Measurements from ENCODE around the gene CERS4.
"Not testable (repeated sequence)": the region's sequence is repeated elsewhere in the genome, so short reads cannot be mapped to it uniquely, and the experiment has no call there.

DNA sequence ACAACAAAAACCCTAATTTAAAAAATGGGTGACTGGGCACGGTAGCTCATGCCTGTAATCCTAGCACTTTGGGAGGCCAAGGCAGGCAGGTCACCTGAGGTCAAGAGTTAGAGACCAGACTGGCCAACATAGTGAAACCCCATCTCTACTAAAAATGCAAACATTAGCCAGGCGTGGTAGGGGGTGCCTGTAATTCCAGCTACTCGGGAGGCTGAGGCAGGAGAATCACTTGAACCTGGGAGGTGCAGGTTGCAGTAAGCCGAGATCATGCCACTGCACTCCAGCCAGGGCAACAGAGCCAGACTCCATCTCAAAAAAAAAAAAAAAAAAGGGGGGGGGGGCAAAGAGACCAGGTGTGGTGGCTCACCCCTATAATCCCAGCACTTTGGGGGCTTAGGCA lies 55.1 kb downstream of the CERS4 start:
- TF ChIP-seq, protein P1, sequence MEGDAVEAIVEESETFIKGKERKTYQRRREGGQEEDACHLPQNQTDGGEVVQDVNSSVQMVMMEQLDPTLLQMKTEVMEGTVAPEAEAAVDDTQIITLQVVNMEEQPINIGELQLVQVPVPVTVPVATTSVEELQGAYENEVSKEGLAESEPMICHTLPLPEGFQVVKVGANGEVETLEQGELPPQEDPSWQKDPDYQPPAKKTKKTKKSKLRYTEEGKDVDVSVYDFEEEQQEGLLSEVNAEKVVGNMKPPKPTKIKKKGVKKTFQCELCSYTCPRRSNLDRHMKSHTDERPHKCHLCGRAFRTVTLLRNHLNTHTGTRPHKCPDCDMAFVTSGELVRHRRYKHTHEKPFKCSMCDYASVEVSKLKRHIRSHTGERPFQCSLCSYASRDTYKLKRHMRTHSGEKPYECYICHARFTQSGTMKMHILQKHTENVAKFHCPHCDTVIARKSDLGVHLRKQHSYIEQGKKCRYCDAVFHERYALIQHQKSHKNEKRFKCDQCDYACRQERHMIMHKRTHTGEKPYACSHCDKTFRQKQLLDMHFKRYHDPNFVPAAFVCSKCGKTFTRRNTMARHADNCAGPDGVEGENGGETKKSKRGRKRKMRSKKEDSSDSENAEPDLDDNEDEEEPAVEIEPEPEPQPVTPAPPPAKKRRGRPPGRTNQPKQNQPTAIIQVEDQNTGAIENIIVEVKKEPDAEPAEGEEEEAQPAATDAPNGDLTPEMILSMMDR (IDR thresholded peaks at IDR 0.05), result not testable (repeated sequence)
- not testable (repeated sequence) for TF ChIP-seq EZH2 (IDR thresholded peaks at IDR 0.05; ENCODE audit: borderline replicate concordance, insufficient read depth, low read depth, low read length, poor library complexity, severe bottlenecking)
